ENCODE results near the gene CFAP97D2.

The CFAP97D2 gene

DNA sequence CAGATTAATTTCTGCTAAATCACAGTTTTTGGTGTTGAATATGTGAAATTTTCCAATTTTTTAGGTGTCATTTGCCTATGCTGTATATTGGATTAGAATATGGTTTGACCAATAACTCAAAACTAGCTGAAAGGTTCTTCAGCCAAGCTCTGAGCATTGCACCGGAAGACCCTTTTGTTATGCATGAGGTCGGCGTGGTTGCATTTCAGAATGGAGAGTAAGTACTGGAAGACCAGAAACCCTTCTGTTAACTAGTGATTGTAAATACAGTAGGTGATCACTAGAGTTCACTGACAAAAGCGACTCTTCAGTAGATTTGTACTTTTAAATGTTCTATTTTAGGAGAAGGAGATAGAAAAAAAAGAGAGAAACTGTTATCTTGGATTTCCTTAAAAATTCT lies 78.0 kb downstream of the CFAP97D2 start:
- no peak for DNase-seq (ENCODE audit: low read depth)
- H3K4me3 ChIP-seq (ENCODE audit: control insufficient read depth, low read depth, low read length): no peak overlapping the region
- TF ChIP-seq, protein P1, sequence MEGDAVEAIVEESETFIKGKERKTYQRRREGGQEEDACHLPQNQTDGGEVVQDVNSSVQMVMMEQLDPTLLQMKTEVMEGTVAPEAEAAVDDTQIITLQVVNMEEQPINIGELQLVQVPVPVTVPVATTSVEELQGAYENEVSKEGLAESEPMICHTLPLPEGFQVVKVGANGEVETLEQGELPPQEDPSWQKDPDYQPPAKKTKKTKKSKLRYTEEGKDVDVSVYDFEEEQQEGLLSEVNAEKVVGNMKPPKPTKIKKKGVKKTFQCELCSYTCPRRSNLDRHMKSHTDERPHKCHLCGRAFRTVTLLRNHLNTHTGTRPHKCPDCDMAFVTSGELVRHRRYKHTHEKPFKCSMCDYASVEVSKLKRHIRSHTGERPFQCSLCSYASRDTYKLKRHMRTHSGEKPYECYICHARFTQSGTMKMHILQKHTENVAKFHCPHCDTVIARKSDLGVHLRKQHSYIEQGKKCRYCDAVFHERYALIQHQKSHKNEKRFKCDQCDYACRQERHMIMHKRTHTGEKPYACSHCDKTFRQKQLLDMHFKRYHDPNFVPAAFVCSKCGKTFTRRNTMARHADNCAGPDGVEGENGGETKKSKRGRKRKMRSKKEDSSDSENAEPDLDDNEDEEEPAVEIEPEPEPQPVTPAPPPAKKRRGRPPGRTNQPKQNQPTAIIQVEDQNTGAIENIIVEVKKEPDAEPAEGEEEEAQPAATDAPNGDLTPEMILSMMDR (IDR thresholded peaks at IDR 0.05; ENCODE audit: control insufficient read depth, insufficient read depth, low read depth, low read length, missing control alignments): no peak

DNA sequence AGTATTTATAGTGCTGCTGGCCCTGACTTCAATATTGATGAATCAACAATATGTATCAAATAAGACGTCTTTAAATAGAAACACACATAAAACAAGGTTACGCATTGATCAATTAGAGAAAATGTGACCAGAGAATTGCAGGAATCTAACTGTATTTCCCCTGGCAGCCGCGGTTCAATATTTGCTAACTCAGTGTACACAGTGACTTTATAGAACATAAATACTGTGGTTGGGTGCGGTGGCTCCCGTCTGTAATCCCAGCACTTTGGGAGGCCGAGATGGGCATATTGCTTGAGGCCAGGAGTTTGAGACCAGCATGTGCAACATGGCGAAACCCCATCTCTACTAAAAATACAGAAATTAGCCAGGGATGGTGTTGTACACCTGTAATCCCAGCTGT lies 79.5 kb downstream of the CFAP97D2 start:
- TF ChIP-seq, protein P1 (IDR thresholded peaks at IDR 0.05; ENCODE audit: control insufficient read depth, insufficient read depth, low read depth, low read length, missing control alignments): no peak
- no peak overlapping the region for H3K4me3 ChIP-seq (ENCODE audit: control insufficient read depth, low read depth, low read length)

DNA sequence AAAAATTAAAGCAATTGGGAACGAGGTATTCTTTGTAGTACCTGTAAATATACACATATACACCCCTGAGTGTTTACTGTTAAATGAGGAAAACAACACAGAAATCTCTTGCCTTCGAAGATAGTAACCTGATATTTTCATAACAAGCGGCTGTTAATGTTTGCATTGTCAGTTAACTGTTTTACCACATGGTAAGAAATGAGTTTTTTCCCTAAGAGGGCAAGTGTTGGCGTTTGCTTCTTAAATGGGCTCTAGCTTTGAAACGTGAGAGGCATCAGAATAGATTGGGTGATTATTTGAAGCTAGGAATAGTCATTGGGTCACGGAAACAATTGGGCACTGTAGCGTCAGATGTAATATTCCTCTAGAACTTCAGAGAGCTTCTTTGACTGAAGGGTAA lies 80.3 kb downstream of the CFAP97D2 start:
- H3K4me3 ChIP-seq (ENCODE audit: control insufficient read depth, low read depth, low read length): no peak overlapping the region
- DNase-seq (ENCODE audit: low read depth): no peak
- TF ChIP-seq, protein P1 (IDR thresholded peaks at IDR 0.05; ENCODE audit: control insufficient read depth, insufficient read depth, low read depth, low read length, missing control alignments): no peak

More for the DNA sequence above, 79.5 kb downstream of the CFAP97D2 start:
- DNase-seq (ENCODE audit: low read depth): no peak

DNA sequence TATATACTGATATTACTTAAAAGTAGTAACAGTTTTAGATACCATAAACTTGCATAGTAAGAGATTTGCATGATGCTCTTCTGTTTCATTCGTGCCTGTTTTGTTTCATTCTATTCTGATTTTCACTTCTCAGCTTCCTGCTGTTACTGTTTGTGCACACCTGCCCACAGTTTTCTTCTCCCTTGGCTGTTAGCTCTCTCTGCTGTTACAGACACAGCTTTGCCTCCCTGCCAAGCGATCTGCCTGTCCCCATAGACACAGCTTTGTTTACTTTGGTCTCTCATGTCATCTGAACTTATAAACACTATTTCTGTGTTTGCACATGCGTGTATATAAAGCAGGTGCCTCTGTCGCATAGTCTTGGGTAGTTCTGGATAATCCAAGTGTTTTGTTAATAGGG lies 80.9 kb downstream of the CFAP97D2 start:
- no peak overlapping the region for H3K4me3 ChIP-seq (ENCODE audit: control insufficient read depth, low read depth, low read length)
- TF ChIP-seq, protein P1 (IDR thresholded peaks at IDR 0.05; ENCODE audit: control insufficient read depth, insufficient read depth, low read depth, low read length, missing control alignments): no peak
- DNase-seq (ENCODE audit: low read depth): no peak

DNA sequence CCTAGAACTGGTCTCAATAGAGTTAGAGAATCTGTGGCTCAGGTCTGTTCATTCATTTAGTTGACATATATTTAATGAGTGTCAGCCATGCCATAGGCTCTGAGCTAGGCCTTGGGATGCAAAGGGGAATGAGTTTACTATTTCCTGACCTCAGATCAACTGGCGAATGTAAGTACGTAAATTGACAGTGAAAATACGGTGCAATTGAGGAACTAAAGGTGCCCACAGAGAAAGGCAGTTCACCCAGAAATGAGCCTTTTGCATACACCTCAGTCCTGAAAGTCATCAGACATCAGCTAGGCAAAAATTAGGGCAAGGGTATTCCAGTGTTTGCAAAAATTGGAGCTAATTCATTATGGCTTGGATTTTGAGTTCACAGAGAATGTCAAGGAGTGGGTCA lies 81.8 kb downstream of the CFAP97D2 start:
- no peak overlapping the region for H3K4me3 ChIP-seq (ENCODE audit: control insufficient read depth, low read depth, low read length)
- TF ChIP-seq, protein P1 (IDR thresholded peaks at IDR 0.05; ENCODE audit: control insufficient read depth, insufficient read depth, low read depth, low read length, missing control alignments): no peak
- no peak for DNase-seq (ENCODE audit: low read depth)

DNA sequence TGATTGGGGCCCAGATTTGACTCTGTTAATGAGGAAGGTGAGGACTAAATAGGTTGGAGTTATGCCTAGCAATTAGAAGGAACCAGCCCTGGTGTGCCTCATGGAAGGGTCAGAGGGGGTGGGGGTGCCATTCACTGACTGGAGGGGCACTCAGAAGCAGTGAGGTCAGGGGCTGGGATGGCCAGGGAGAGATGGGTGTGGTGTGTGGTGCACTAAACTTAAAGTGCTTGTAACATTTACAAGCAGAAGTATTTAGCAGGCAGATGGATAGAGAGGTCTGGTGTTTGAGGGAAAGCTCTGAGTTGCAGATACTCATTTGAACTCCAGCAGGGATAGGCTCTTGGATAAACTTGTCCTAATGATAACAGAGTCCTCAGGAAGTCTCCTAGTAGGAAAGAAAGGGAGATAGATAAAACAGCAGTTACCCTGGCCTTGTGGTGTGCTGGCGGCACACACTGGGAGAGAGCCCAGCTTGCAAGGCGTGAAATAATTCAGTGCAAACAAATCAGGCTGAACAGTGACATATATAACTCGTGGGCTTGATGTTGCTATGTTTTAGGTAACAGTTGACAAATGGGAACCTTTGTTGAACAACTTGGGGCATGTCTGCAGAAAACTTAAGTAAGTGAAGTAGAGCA lies 82.4 kb downstream of the CFAP97D2 start:
- TF ChIP-seq, protein P1 (IDR thresholded peaks at IDR 0.05; ENCODE audit: control insufficient read depth, insufficient read depth, low read depth, low read length, missing control alignments): no peak
- no peak for DNase-seq (ENCODE audit: low read depth)
- H3K4me3 ChIP-seq (ENCODE audit: control insufficient read depth, low read depth, low read length): no peak overlapping the region
